Loucy (cell line): Measurements from ENCODE around the gene RAB4A.

Source experiments
- EZH2phosphoT487 ChIP-seq: fragments of 200-600 bp; IDR thresholded peaks from 2 replicates; pipeline ENCODE4 v1.6.1; 2018; ENCODE audit warnings: antibody characterized with exemption, mild to moderate bottlenecking, moderate library complexity, borderline replicate concordance
- TF ChIP-seq, protein P1 (sequence below): fragments of 200-600 bp; sonication (generic); conservative IDR thresholded peaks from 2 replicates; pipeline ENCODE4 v1.5.1; 2014; ENCODE audit warnings: mild to moderate bottlenecking, antibody characterized with exemption, low read length

DNA sequence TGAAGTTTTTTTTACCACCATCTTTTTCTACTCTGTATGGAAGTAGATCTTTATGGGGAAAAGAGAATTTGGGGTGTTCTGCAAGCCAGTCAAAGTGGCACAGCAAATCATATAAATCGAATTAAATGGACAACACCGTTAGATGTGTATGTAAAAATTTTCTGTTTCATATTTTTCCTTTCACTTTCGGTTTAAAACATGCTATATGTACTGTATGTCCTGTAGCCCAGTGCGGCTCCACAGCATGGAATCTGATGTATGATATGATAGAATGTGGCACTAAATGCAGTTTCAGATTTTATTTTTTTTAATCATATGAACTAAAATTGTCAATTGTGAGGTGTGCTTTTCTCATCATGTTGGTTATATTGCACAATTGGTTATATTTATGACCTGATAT lies 32.9 kb downstream of the RAB4A start:
- TF ChIP-seq, protein P1, sequence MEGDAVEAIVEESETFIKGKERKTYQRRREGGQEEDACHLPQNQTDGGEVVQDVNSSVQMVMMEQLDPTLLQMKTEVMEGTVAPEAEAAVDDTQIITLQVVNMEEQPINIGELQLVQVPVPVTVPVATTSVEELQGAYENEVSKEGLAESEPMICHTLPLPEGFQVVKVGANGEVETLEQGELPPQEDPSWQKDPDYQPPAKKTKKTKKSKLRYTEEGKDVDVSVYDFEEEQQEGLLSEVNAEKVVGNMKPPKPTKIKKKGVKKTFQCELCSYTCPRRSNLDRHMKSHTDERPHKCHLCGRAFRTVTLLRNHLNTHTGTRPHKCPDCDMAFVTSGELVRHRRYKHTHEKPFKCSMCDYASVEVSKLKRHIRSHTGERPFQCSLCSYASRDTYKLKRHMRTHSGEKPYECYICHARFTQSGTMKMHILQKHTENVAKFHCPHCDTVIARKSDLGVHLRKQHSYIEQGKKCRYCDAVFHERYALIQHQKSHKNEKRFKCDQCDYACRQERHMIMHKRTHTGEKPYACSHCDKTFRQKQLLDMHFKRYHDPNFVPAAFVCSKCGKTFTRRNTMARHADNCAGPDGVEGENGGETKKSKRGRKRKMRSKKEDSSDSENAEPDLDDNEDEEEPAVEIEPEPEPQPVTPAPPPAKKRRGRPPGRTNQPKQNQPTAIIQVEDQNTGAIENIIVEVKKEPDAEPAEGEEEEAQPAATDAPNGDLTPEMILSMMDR, result no peak
- no peak for TF ChIP-seq EZH2phosphoT487
